Fibroblast of pulmonary artery (primary cell): ENCODE results near the gene GLP1R.
A peak's percentile ranks its signal among the peaks of the same experiment; 100 is the strongest.

Experiments used
- DNase-seq: peaks from one replicate; pipeline ENCODE4 v3.0.0-alpha.2; 2010; ENCODE audit warnings: low read depth
- H3K4me3 ChIP-seq: replicated peaks from 2 replicates; pipeline ENCODE4 v1.5.1; 2011; ENCODE audit warnings: low read depth, mild to moderate bottlenecking, control low read depth, low read length, moderate library complexity
- TF ChIP-seq, protein P1 (sequence below): IDR thresholded peaks from 2 replicates; pipeline ENCODE4 v1.5.1; 2011; ENCODE audit warnings: mild to moderate bottlenecking, control low read depth, low read length, inconsistent platforms; ENCODE audit errors: missing control alignments

GLP1R gene

DNA sequence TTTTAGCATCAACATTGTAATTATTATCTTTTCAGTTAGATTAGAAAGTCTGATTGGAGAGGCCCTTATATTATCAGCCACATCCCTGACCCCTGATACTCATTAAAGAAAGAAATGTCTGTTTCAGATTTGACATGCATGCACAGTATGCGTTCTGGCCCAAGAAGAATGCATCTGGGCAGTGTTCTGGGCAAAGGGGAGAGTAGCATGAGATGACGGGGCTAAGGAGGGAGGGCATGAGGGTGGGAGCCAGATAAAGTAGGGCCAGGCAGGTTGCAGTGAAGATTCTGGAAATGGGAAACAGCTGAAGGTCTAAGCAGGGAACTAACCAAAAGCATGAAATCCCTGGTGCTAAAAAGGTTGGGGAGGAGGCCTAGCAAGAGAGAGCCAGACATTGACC is 59.1 kb downstream of the GLP1R start:
- H3K4me3 ChIP-seq: no peak overlapping the region
- DNase-seq: no peak
- TF ChIP-seq, protein P1, sequence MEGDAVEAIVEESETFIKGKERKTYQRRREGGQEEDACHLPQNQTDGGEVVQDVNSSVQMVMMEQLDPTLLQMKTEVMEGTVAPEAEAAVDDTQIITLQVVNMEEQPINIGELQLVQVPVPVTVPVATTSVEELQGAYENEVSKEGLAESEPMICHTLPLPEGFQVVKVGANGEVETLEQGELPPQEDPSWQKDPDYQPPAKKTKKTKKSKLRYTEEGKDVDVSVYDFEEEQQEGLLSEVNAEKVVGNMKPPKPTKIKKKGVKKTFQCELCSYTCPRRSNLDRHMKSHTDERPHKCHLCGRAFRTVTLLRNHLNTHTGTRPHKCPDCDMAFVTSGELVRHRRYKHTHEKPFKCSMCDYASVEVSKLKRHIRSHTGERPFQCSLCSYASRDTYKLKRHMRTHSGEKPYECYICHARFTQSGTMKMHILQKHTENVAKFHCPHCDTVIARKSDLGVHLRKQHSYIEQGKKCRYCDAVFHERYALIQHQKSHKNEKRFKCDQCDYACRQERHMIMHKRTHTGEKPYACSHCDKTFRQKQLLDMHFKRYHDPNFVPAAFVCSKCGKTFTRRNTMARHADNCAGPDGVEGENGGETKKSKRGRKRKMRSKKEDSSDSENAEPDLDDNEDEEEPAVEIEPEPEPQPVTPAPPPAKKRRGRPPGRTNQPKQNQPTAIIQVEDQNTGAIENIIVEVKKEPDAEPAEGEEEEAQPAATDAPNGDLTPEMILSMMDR: no peak

DNA sequence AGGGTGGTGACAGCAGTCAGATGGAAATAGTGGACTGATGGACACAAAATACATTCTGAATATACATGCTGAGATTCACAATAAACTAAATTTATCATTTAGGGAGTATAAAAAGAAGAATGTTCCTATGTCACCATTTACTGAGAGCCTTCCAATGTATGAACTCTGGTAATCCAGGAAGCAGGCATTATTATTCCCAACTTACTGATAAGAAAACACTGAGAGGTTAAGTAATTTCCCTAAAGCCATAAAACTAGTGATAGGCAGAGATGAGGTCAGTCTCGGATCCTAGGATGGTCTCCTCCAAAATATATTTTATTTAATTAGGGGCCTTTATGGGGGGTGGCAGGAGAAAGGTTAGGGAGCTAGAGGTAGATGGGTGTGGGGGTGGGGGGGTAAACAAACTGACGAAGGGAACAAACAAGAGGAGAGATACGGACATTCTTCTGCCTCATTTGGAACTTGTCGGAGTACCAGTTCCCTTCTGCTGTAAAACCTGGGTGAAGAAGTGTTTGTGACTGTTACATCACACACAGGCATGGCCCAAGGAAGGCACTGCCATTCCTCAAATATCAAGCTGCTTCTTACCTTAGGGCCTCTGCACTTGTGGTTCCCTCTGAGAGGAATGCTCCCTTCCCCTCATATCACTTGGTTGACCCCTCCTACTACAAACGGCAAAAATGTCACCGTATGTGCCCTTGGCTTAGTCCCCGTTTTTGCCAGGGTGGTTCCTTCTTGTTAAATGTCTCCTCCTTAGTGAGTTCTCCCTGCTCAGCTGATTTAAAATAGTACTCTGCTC is 59.7 kb downstream of the GLP1R start:
- no peak overlapping the region for H3K4me3 ChIP-seq
- DNase-seq: no peak
- TF ChIP-seq, protein P1: no peak

DNA sequence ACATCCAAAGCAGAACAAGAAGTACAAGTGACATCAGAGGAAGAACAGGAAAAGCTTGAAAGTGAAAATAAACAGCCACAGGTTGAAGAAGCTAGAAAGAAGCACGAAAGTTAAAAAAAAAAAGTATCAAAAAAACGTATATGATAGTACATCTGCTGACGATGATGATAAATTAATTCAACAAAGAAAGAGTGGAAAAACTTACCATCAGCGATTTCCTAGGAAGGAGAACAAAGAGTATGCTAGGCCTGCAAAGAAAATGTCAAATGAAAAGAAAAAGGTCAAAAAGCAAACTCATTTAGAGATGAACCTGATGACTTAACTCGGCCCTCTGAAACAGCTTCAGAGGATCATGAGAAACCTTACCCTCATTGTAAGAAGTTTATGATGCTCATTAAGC is 62.7 kb downstream of the GLP1R start:
- H3K4me3 ChIP-seq: no peak overlapping the region
- TF ChIP-seq, protein P1: no peak
- DNase-seq: no peak

DNA sequence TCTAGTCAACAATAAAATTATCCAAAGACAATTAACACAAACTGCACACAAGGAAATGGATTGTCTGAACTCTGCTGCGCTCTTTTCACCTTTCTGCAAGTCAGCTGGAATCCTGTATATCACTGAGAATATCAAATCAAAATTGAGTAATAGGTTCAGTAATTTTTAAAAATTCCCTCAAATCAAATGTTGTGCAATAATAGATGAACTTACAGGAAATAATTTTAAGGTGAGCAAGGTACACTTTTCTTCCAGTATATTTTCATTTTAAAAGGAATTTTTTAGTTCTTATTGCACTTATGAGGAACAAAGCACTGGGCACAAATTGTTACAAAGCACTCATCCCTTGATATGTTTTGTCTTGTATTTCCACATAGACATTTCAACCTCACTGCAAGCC is 65.2 kb downstream of the GLP1R start:
- H3K4me3 ChIP-seq: peak overlapping the region; percentile 83
- TF ChIP-seq, protein P1: no peak
- DNase-seq: no peak

DNA sequence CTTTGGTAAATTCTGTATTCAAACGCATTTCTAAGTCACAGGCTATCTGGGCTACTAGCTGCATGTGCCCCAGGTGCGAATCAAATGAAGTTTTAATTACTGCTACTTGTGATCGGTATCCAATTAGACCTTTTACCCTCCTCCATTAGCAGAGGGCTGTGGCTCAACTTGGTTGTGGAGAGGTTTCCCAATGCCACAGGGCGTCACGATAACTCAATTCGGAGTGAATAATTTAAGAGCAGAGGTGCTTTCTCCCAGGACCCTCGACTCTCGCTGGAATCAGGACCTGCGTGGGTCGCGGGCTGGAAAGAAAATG is 65.8 kb downstream of the GLP1R start:
- TF ChIP-seq, protein P1: no peak
- no peak for DNase-seq
- H3K4me3 ChIP-seq: peak overlapping the region; percentile 83

DNA sequence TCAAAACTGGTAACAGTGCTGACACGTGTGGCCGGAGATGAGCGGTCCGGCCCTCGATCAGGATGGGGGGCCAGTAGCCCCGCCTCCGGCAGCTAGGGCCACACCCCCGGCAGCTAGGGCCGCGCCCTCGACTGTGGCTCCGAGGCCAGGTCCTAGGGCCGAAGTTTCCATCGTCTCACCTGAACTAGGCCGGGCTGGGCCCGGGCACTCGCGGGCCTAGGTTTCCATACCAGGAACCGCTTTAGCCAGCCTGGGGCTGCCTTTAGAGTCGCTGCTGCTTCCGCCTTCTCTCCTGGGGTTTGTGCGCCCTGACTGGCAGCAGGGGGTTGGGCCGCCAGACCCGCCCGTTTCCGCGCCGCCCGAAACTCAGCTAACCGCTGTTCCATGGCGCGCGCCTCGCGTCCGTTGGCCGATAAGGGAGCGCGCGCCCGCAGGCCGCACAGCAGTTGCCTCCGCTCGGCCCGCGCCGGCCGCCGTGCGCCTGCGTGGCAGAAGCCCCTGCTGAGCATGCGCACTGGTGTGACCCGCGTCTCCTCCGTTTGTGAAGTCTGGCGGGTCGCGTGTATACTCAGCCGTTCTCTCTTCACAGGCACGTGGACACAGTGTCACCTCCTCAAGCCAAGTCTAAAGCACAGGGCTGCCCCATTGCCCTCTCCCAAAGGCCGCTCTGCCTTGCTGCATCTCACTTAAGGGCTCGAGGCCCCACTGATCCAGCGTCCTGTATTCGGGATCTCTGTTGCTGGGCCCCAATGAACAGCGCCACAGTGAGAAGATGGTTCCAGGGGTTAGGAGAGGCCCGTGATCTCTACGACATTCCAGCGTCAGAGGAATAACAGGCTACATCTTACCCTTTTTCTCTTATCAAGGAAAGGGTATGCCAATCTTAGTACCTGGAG is 66.4 kb downstream of the GLP1R start, which contains the start of gene SAYSD1:
Gene SAYSD1 (minus strand): TSS at position 483 of the 896 bp plus-strand sequence. CDS start 97 bp downstream, at position 386.
- DNase-seq: peak; percentile 94
- peak within 1 kb of the TSS; percentile 83 for H3K4me3 ChIP-seq
- TF ChIP-seq, protein P1: no peak
